H9 (cell line): ENCODE results near the gene CMSS1. TPM values are rescaled to one million over a fixed set of nuclear protein-coding genes. Genes with fewer than 3 reads are reported as not detected.

Source experiments
- DNase-seq: peaks from one replicate; pipeline ENCODE4 v3.0.0-alpha.2; 2017
- H2AFZ ChIP-seq: one replicate; pipeline ENCODE4 v1.6.1; 2013; ENCODE audit warnings: mild to moderate bottlenecking, low read length, control low read depth, moderate library complexity
- H2AK5ac ChIP-seq: 2 replicates; pipeline ENCODE4 v1.6.1; 2013; ENCODE audit warnings: low read length, control low read depth, mixed read lengths; ENCODE audit not compliant: insufficient read length
- H2BK120ac ChIP-seq: one replicate; pipeline ENCODE4 v1.6.1; 2013; ENCODE audit warnings: low read depth, mild to moderate bottlenecking, low read length, control low read depth, inconsistent platforms; ENCODE audit not compliant: poor library complexity, severe bottlenecking
- H2BK12ac ChIP-seq: 2 replicates; pipeline ENCODE4 v1.6.1; 2013; ENCODE audit warnings: low read length, control low read depth, mixed read lengths, low read depth; ENCODE audit not compliant: insufficient read length
- H2BK15ac ChIP-seq: 2 replicates; pipeline ENCODE4 v1.6.1; 2013; ENCODE audit warnings: low read depth, low read length, control low read depth
- H2BK20ac ChIP-seq: one replicate; pipeline ENCODE4 v1.6.1; 2013; ENCODE audit warnings: low read depth, mild to moderate bottlenecking, low read length, control low read depth, inconsistent platforms; ENCODE audit not compliant: poor library complexity, severe bottlenecking
- H2BK5ac ChIP-seq: 2 replicates; pipeline ENCODE4 v1.6.1; 2013; ENCODE audit warnings: low read length, control low read depth, mixed read lengths; ENCODE audit not compliant: insufficient read length
- H3K14ac ChIP-seq: 2 replicates; pipeline ENCODE4 v1.6.1; 2013; ENCODE audit warnings: low read length, control low read depth; ENCODE audit not compliant: insufficient read depth
- H3K18ac ChIP-seq: 2 replicates; pipeline ENCODE4 v1.6.1; 2013; ENCODE audit warnings: low read depth, mild to moderate bottlenecking, mixed read lengths, low read length, control low read depth; ENCODE audit not compliant: insufficient read length
- H3K23ac ChIP-seq: 2 replicates; pipeline ENCODE4 v1.6.1; 2013; ENCODE audit warnings: low read length, control low read depth, mixed read lengths, low read depth; ENCODE audit not compliant: insufficient read length
- H3K23me2 ChIP-seq: 2 replicates; pipeline ENCODE4 v1.6.1; 2013; ENCODE audit warnings: low read depth, mild to moderate bottlenecking, mixed read lengths, low read length, control low read depth; ENCODE audit not compliant: insufficient read length, poor library complexity, severe bottlenecking
- H3K27ac ChIP-seq: 2 replicates; pipeline ENCODE4 v1.5.1; 2013; ENCODE audit warnings: low read length, control low read depth, mixed read lengths, low read depth; ENCODE audit not compliant: insufficient read length
- H3K27me3 ChIP-seq: 2 replicates; pipeline ENCODE4 v1.6.1; 2013; ENCODE audit warnings: low read length, control low read depth, inconsistent platforms; ENCODE audit not compliant: insufficient read depth
- H3K4ac ChIP-seq: 2 replicates; pipeline ENCODE4 v1.6.1; 2013; ENCODE audit warnings: low read depth, mild to moderate bottlenecking, control low read depth, inconsistent platforms, low read length, moderate library complexity
- H3K4me1 ChIP-seq: 2 replicates; pipeline ENCODE4 v1.6.1; 2013; ENCODE audit warnings: low read length, control low read depth, inconsistent platforms; ENCODE audit not compliant: insufficient read depth
- H3K4me2 ChIP-seq: 2 replicates; pipeline ENCODE4 v1.6.1; 2013; ENCODE audit warnings: low read length, control low read depth, mixed read lengths; ENCODE audit not compliant: insufficient read length, insufficient read depth
- H3K56ac ChIP-seq: 2 replicates; pipeline ENCODE4 v1.6.1; 2013; ENCODE audit warnings: low read depth, mild to moderate bottlenecking, mixed read lengths, low read length, control low read depth; ENCODE audit not compliant: insufficient read length
- H3K79me1 ChIP-seq: 2 replicates; pipeline ENCODE4 v1.6.1; 2013; ENCODE audit warnings: low read depth, mild to moderate bottlenecking, moderate library complexity, low read length, control low read depth, inconsistent platforms; ENCODE audit not compliant: insufficient read depth, poor library complexity, severe bottlenecking
- H3K79me2 ChIP-seq: 2 replicates; pipeline ENCODE4 v1.6.1; 2013; ENCODE audit warnings: low read length, control low read depth, inconsistent platforms; ENCODE audit not compliant: insufficient read depth
- H3K9ac ChIP-seq: 2 replicates; pipeline ENCODE4 v1.6.1; 2013; ENCODE audit warnings: low read length, control low read depth, mixed read lengths; ENCODE audit not compliant: insufficient read length; ENCODE audit errors: extremely low read depth
- H3K9me3 ChIP-seq: one replicate; pipeline ENCODE4 v1.6.1; 2013; ENCODE audit warnings: low read depth, low read length, inconsistent platforms; ENCODE audit not compliant: control insufficient read depth
- H3T11ph ChIP-seq: one replicate; pipeline ENCODE4 v1.6.1; 2013; ENCODE audit warnings: mild to moderate bottlenecking, low read length, control low read depth, inconsistent platforms
- H4K20me1 ChIP-seq: one replicate; pipeline ENCODE4 v1.6.1; 2013; ENCODE audit not compliant: control insufficient read depth, insufficient read length, insufficient read depth
- H4K5ac ChIP-seq: 2 replicates; pipeline ENCODE4 v1.6.1; 2013; ENCODE audit warnings: low read depth, mild to moderate bottlenecking, mixed read lengths, low read length, control low read depth; ENCODE audit not compliant: insufficient read length
- H4K8ac ChIP-seq: replicated peaks from 2 replicates; pipeline ENCODE4 v1.6.1; 2013; ENCODE audit warnings: low read length, control low read depth, mixed read lengths, low read depth; ENCODE audit not compliant: insufficient read length
- H4K91ac ChIP-seq: 2 replicates; pipeline ENCODE4 v1.6.1; 2013; ENCODE audit warnings: low read depth, mild to moderate bottlenecking, moderate library complexity, mixed read lengths, low read length, control low read depth; ENCODE audit not compliant: insufficient read length
- H3K27ac Mint-ChIP-seq, 3 experiments: 2 replicates in 2 of 3; 3 replicates in 1 of 3; pipeline ENCODE4 v1.8.0; 2020 to 2021; ENCODE audit warnings: mixed read lengths in 3 of 3, mild to moderate bottlenecking in 1 of 3, moderate library complexity in 1 of 3
- H3K27me3 Mint-ChIP-seq: 2 replicates; pipeline ENCODE4 v1.8.0; 2021; ENCODE audit warnings: low read depth, mild to moderate bottlenecking, moderate library complexity, mixed read lengths
- H3K36me3 Mint-ChIP-seq, 3 experiments: 2 replicates in 2 of 3; 3 replicates in 1 of 3; pipeline ENCODE4 v1.8.0; 2020 to 2021; ENCODE audit warnings: low read depth in 3 of 3, mixed read lengths in 3 of 3; ENCODE audit not compliant: insufficient read depth in 1 of 3
- H3K4me1 Mint-ChIP-seq, 2 experiments: 2 replicates each; pipeline ENCODE4 v1.8.0; 2020; ENCODE audit warnings: mixed read lengths in 2 of 2
- H3K4me3 Mint-ChIP-seq, 2 experiments: 2 replicates in 1 of 2; 3 replicates in 1 of 2; pipeline ENCODE4 v1.8.0; 2020 to 2021; ENCODE audit warnings: mild to moderate bottlenecking in 2 of 2, mixed read lengths in 2 of 2, moderate library complexity in 1 of 2
- H3K9me3 Mint-ChIP-seq, 2 experiments: 2 replicates in 1 of 2; 3 replicates in 1 of 2; pipeline ENCODE4 v1.8.0; 2020; ENCODE audit warnings: mild to moderate bottlenecking in 2 of 2, mixed read lengths in 2 of 2, moderate library complexity in 1 of 2
- CTCF ChIP-seq: fragments of 200-600 bp; sonication (generic); conservative IDR thresholded peaks from 3 replicates; pipeline ENCODE4 v1.8.0; 2021; ENCODE audit warnings: antibody characterized with exemption, mild to moderate bottlenecking
- WGBS: extraction: QIAGEN DNeasy Blood & Tissue Kit; methylation state at CpG from one replicate; pipeline ENCODE4 v1.1.7; 2013; ENCODE audit warnings: missing lambda C conversion rate, low lambda C conversion rate, mixed read lengths; ENCODE audit not compliant: insufficient read length; ENCODE audit errors: extremely low coverage; 5-methylcytosine and 5-hydroxymethylcytosine counted together
- total RNA-seq: library from RNA; stranded (reverse); gene quantifications from 2 replicates; pipeline ENCODE4 v1.2.1, GENCODE V29; 2021

The CMSS1 gene
- total RNA-seq, 1 experiment from 2014 or later = 61.8 TPM

- Histone ChIP-seq H4K8ac (no peak overlapping the region), H2BK5ac (no peak overlapping the region), H3K14ac (no peak overlapping the region), H4K5ac (no peak overlapping the region), H3K9ac (no peak overlapping the region), H3K27me3 (no peaks in the 10 kb centered on the region), H3T11ph (no peak overlapping the region), H3K79me1 (no peaks in the 10 kb centered on the region), H4K20me1 (no peaks in the 10 kb centered on the region), H3K18ac (no peak overlapping the region), H3K27ac (no peak overlapping the region), H2BK15ac (no peak overlapping the region), H3K4ac (no peak overlapping the region), H2BK12ac (no peak overlapping the region), H3K4me2 (no peak overlapping the region), H3K4me1 (no peaks in the 10 kb centered on the region; the same call in 1 of the 2 replicates), H2BK120ac (no peak overlapping the region), H2AFZ (no peak overlapping the region), H2AK5ac (no peak overlapping the region), H3K79me2 (no peaks in the 10 kb centered on the region), H3K56ac (no peak overlapping the region), H3K23me2 (no peaks in the 10 kb centered on the region), H3K9me3 (no peaks in the 10 kb centered on the region), H2BK20ac (no peak overlapping the region), H4K91ac (no peak overlapping the region), H3K23ac (no peak overlapping the region)
- H3K4me1 Mint-ChIP-seq = peaks cover 7 to 8% of the 10 kb centered on the region in 2 experiments; a peak in 3 of 4 replicates
- TF ChIP-seq CTCF = no peak
- no peaks in the 10 kb centered on the region for H3K9me3 Mint-ChIP-seq
- no peaks in the 10 kb centered on the region for H3K27me3 Mint-ChIP-seq
- H3K27ac Mint-ChIP-seq = 0 out of 7 replicates have a peak overlapping the region, but pooled peaks of 1 of the 3 experiments have one; percentile 24
- no peak overlapping the region for H3K4me3 Mint-ChIP-seq
- no peaks in the 10 kb centered on the region for H3K36me3 Mint-ChIP-seq
- DNase-seq = no peak
- no CpG with 5 or more reads among the region's 4 CpGs for WGBS
These were observed 137.4 kb downstream of the CMSS1 start for GRCh38 chr3:99954914-99955644.
